Activated CD4-positive, alpha-beta T cell treated with anti-CD3 and anti-CD28 coated beads, Interleukin-2, amount 50 U/mL, for 1 hour (primary cell): ENCODE measurements around the gene ISL2.

Experiments used
- DNase-seq: peaks from one replicate; pipeline ENCODE4 v3.0.0-alpha.2; 2020

The ISL2 gene

DNA sequence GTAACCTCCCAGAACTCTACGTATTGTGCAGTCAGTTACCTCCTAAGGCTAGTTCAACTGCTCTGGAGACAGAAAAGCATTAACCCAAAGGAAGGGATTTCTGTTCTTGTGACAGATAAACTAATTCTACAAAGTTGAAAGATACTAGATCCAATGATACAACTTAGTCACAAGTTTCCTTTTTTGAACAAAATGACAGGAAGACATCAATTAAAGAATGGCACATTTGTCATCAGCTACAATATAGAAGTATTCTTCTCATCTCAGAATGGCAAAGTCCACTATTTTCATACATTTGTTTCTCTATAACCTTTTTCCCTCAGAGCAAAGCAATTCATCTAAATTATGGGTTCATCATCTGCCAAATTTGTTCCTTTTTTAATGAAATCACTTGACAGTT is 43.7 kb downstream of the ISL2 start:
- no peak for DNase-seq

DNA sequence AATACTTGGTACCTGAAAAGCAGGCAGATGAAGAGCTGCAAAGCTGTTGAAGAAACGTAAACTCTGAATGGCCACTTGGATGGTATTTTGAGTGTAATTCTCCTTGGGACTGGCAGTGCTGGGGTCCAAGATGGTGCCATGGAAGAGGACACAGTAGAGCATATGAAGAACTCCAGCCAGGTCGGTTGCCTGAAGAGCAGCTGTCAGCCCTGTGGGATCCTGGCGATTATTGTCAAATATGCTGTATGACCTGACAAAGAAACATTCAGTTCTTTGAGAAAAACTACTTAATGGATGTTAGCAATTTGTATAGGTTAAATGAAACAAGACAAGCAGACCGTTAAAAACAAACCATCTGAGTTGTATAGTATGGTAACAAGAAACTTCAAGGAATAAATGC is 44.8 kb downstream of the ISL2 start:
- no peak for DNase-seq

DNA sequence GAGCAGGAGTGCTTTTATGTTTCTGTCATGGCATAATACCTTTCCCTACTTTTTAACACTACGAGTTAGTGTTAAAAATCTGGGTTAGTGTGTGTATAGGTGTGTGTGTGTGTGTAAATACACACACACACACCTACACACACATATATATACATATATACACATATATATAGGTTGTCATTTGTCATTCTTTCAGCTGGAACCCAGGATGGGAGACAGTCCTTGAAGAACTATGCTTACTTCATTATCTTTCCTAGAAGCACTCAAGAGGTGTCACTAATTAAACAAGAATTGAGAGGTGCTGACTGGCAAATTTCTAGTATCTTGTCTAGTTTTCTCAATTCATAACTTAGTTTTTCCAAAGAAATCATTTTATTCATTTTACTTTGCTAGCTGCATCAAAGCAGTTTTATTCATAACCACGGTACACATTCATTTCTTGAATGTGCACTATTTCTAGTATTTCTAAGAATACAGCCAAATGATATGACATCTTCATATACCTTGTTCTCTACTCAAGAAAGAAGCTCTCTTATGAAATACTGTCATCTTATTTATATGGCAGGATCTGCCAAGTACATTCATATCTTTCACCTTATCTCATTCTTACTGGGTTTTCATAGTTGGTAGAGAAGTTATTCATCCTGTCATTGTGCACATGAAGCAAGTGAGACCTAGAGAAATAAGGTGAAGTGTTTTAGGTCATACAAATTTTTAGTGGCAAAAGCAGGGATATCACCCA is 46.6 kb downstream of the ISL2 start:
- DNase-seq = no peak

DNA sequence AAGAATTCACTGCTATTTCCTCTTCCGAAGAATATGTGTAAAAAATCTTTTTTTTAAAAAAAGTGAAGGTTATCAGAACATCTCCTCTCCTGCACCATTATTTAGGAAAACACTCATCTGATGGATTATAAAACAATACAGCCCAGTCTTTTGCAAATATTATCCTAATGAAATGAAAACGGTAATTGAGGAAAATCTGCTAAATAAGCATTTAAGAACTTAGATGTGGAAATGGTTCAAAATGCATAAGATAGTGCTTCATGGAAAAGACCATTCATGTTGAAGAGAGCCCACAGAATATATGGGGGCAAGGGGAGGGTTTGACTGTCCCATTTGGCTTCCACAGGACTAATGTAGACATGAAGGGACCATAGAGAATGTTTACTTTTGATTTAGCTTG is 47.8 kb downstream of the ISL2 start:
- no peak for DNase-seq

DNA sequence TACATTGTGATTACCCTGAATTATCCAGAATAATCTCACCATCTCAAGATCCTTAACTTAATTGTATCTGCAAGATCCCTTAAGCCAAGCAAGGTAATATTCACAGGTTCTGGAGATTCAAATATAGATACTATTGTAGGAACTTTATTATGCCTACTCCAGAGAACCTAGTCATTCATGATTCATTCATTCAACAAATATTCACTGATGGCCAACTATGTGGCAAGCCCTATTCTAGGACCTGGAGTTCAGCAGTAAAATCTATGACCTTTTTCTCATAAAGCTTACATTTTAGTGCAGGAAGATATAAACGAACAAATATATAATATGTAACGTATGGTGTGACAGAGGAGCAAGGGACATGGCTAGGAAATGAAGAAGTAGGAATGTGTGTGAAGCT is 49.6 kb downstream of the ISL2 start:
- DNase-seq = no peak

DNA sequence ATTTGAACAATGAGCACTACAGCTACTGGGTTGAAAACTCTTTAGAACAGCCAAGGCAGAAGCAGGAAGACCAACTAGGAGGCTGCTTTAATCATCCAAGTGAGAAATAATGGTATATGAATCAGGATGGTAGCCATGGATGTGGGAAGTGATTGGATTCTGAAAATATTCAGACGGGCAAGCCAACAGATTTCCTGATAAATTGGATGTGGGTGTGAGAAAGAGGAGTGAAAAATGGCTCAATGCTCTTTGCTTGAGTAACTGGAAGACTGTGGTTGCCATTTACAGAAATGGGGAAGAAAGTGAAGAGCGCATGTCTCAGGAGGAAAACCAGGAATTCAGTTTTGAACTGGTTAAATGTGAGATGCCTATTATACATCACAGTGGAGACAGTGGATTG is 50.4 kb downstream of the ISL2 start:
- DNase-seq = no peak

DNA sequence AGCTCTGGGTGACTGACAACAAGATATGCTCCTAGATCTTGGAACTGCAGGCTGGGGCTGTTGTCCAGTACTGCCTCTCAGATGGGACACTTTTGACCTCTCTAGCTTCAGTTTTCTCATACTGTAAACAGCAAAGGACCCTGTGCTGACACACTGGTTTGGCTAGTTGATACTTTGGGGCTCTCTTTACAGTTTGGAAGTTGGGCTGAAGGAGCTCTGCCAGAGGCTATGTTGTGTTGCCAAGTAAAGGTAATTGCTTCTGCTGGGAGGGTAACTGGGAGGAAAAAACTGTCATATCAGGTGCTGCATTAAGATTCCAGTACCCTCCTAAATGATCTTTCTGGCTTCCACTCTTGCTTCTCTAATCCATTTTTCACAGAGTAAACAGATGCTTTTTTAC is 54.0 kb downstream of the ISL2 start:
- DNase-seq = no peak

DNA sequence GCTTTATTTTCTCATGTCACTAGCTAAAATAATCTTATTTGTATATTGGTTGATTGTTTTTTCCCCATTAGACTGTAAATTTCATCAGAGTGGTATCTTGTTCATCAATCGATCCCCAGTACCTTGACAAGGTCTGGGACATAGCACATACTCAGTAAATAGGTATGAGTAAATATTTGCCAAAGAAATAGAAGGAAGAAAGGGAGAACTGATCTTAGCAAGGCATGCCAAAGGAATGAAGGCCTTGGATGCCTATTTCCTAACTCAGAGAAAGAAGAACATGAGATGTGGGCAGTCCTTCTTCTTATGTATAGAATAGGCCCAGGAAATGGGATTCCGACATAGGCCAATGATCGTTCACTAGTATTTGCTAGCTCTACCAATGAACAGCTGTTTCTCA is 54.7 kb downstream of the ISL2 start:
- no peak for DNase-seq

DNA sequence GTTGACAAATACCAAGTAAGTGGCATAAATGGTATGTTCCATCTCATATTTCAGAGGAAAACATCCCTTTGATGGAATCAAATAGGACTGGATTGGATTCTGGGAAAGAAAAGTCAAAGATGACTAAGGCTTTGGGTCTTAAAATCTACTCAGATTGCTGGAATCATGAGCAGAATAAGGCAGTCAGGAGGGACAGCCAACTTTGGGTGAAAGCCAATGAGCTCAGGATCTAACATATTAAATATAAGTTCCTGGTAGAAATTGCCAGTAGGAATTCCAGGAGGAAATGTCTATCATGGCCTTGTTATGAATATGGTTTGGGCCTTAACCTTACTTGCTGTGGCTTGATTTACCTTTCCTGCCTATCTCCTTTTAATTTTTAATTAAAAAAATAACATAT is 55.3 kb downstream of the ISL2 start:
- DNase-seq = no peak
